ENCODE results near the gene SLC25A20.

DNA sequence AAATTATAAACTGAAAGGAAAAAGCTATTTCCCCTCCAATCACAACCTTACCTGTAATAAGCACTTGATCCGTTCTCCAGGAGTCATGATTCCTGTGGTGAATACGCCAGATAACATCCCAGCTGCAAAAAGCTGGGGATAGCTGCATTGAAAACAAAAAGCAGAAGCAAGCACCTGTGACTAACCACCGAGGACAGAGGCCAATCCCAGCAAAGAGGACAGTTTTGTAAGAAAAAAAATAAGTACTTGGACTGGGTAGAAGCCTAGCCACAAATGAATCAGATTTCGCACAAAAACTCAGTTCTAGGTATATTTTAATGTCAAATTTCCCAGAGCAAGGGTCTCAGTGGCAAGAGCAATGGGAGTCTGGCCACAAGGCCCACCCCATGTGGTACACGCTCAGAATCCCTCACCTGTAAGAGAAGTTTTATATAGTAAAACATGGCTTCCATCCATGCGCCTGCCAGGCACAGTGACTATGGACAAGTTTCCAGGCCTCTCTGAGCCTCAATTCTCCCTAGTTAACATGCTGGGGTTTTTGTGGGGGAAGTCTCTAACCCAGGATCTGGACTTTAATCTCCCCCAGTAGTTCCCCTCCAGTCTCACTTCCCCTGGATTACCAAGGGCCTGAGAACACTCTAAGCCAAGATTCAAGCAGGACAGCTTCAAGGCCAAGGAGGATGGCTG lies 19.2 kb downstream of the SLC25A20 start:
- TF ChIP-seq, protein P1, sequence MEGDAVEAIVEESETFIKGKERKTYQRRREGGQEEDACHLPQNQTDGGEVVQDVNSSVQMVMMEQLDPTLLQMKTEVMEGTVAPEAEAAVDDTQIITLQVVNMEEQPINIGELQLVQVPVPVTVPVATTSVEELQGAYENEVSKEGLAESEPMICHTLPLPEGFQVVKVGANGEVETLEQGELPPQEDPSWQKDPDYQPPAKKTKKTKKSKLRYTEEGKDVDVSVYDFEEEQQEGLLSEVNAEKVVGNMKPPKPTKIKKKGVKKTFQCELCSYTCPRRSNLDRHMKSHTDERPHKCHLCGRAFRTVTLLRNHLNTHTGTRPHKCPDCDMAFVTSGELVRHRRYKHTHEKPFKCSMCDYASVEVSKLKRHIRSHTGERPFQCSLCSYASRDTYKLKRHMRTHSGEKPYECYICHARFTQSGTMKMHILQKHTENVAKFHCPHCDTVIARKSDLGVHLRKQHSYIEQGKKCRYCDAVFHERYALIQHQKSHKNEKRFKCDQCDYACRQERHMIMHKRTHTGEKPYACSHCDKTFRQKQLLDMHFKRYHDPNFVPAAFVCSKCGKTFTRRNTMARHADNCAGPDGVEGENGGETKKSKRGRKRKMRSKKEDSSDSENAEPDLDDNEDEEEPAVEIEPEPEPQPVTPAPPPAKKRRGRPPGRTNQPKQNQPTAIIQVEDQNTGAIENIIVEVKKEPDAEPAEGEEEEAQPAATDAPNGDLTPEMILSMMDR (IDR thresholded peaks at IDR 0.05) = no peak
- TF ChIP-seq POLR2A (IDR thresholded peaks at IDR 0.05) = no peak

All from uterus (tissue), 2 donors.